ENCODE results near the gene CKB.

The CKB gene

GRCh38 chr14:103483600-103483999 is 39.0 kb downstream of the CKB start:
- no peak for DNase-seq

- peak; percentile 15 for DNase-seq
Measured at GRCh38 chr14:103480595-103480994, 42.0 kb downstream of the CKB start.

GRCh38 chr14:103476631-103477030 is 46.0 kb downstream of the CKB start:
- DNase-seq, result no peak

- DNase-seq, result no peak
Measured at GRCh38 chr14:103476065-103476464, 46.6 kb downstream of the CKB start.

GRCh38 chr14:103474893-103475292 is 47.7 kb downstream of the CKB start:
- no peak for DNase-seq

GRCh38 chr14:103472939-103473338 is 49.7 kb downstream of the CKB start:
- DNase-seq, result no peak
